H1 (cell line): ENCODE measurements around the gene CPED1. TPM values are rescaled to one million over a fixed set of nuclear protein-coding genes. Genes with fewer than 3 reads are reported as not detected.

ENCODE experiments used
- CTCF ChIA-PET: fragments of 300-600 bp; sonication (Branson Sonifier 250); formaldehyde crosslinking; loops from one replicate; lab custom pipeline; 2021; ENCODE audit not compliant: partially characterized antibody; lab: Charles Lee
- POLR2A ChIA-PET: fragments of 300-600 bp; sonication (Branson Sonifier 250); formaldehyde crosslinking; loops from one replicate; lab custom pipeline; 2021; ENCODE audit warnings: inconsistent platforms; ENCODE audit not compliant: partially characterized antibody; lab: Charles Lee
- DNase-seq, 2 experiments: peaks; one replicate each; pipeline versions ENCODE4 v3.0.0 to v3.0.0-alpha.2; 2010 to 2022; ENCODE audit warnings: low spot score in 2 of 2, low read depth in 1 of 2, mixed read lengths in 1 of 2
- FAIRE-seq: peaks from 2 replicates; lab custom pipeline; 2011; peaks lifted over from hg19 to GRCh38; lab: Jason Lieb, UNC
- H2AFZ ChIP-seq: 2 replicates; pipeline ENCODE4 v1.8.1; 2012; ENCODE audit warnings: low read length, inconsistent platforms
- H2AK5ac ChIP-seq: 2 replicates; pipeline ENCODE4 v1.6.1; 2013; ENCODE audit warnings: low read depth, low read length
- H2BK120ac ChIP-seq: replicated peaks from 2 replicates; pipeline ENCODE3; 2013; ENCODE audit warnings: low read depth, low read length, inconsistent platforms
- H2BK12ac ChIP-seq: 2 replicates; pipeline ENCODE4 v1.6.1; 2013; ENCODE audit warnings: low read depth, low read length
- H2BK15ac ChIP-seq: 2 replicates; pipeline ENCODE4 v1.6.1; 2013; ENCODE audit warnings: low read length
- H2BK20ac ChIP-seq: 2 replicates; pipeline ENCODE4 v1.6.1; 2013; ENCODE audit warnings: low read length
- H2BK5ac ChIP-seq: 2 replicates; pipeline ENCODE4 v1.6.1; 2013; ENCODE audit warnings: low read depth, low read length
- H3K14ac ChIP-seq: 2 replicates; pipeline ENCODE4 v1.6.1; 2013; ENCODE audit warnings: inconsistent platforms; ENCODE audit not compliant: insufficient read length
- H3K18ac ChIP-seq: 2 replicates; pipeline ENCODE4 v1.6.1; 2013; ENCODE audit warnings: low read length; ENCODE audit errors: extremely low read depth
- H3K23ac ChIP-seq: 2 replicates; pipeline ENCODE4 v1.6.1; 2013; ENCODE audit warnings: inconsistent platforms; ENCODE audit not compliant: insufficient read length
- H3K23me2 ChIP-seq: 2 replicates; pipeline ENCODE4 v1.6.1; 2013; ENCODE audit warnings: low read depth, low read length
- H3K27ac ChIP-seq: 2 replicates; pipeline ENCODE4 v1.6.1; 2011; ENCODE audit warnings: low read depth, low read length, inconsistent platforms
- H3K27me3 ChIP-seq, 4 experiments: replicated peaks in 1 of 4; 1 replicate in 1 of 4; 2 replicates in 3 of 4; pipeline versions ENCODE4 v1.6.1 to v1.8.1; 2011 to 2013; ENCODE audit warnings: low read length in 3 of 4, mild to moderate bottlenecking in 3 of 4, inconsistent platforms in 2 of 4, mixed read lengths in 2 of 4, moderate library complexity in 1 of 4; ENCODE audit not compliant: control insufficient read depth in 3 of 4, insufficient read depth in 3 of 4; ENCODE audit errors: extremely low read depth in 1 of 4
- H3K36me3 ChIP-seq, 4 experiments: 2 replicates each; pipeline versions ENCODE4 v1.6.1 to v1.8.1; 2011 to 2013; ENCODE audit warnings: mild to moderate bottlenecking in 4 of 4, low read length in 3 of 4, moderate library complexity in 2 of 4, control low read depth in 1 of 4, inconsistent platforms in 1 of 4; ENCODE audit not compliant: insufficient read depth in 4 of 4, control insufficient read depth in 2 of 4
- H3K4ac ChIP-seq: replicated peaks from 2 replicates; pipeline ENCODE3; 2013; ENCODE audit warnings: low read length, low read depth, mixed read lengths, inconsistent platforms; ENCODE audit not compliant: insufficient read length
- H3K4me1 ChIP-seq, 4 experiments: replicated peaks in 1 of 4; 1 replicate in 1 of 4; 2 replicates in 3 of 4; pipeline versions ENCODE4 v1.6.1 to v1.8.1; 2011 to 2013; ENCODE audit warnings: low read length in 3 of 4, inconsistent platforms in 2 of 4, mixed read lengths in 1 of 4; ENCODE audit not compliant: insufficient read depth in 4 of 4, control insufficient read depth in 3 of 4
- H3K4me2 ChIP-seq, 2 experiments: 2 replicates each; pipeline versions ENCODE4 v1.6.1 to v1.8.1; 2011 to 2013; ENCODE audit warnings: low read depth in 2 of 2, low read length in 2 of 2, control low read depth in 1 of 2, inconsistent platforms in 1 of 2, mild to moderate bottlenecking in 1 of 2; ENCODE audit not compliant: insufficient read depth in 1 of 2
- H3K4me3 ChIP-seq, 4 experiments: fragments of 200-600, 300-600 bp in 1 of 4; sonication (generic), shearing (Covaris generic), sonication (Bioruptor Twin) in 1 of 4; 2 replicates each; pipeline versions ENCODE4 v1.5.1 to v1.8.1; 2011 to 2016; ENCODE audit warnings: low read length in 4 of 4, low read depth in 3 of 4, control low read depth in 2 of 4, inconsistent platforms in 2 of 4, mild to moderate bottlenecking in 2 of 4, mixed read lengths in 1 of 4, moderate library complexity in 1 of 4; ENCODE audit not compliant: insufficient read depth in 2 of 4; ENCODE audit errors: extremely low read depth in 1 of 4
- H3K56ac ChIP-seq: replicated peaks from 2 replicates; pipeline ENCODE3; 2013; ENCODE audit warnings: low read depth, mild to moderate bottlenecking, mixed read lengths, low read length, inconsistent platforms; ENCODE audit not compliant: insufficient read length
- H3K79me1 ChIP-seq: 2 replicates; pipeline ENCODE4 v1.6.1; 2013; ENCODE audit warnings: low read depth, low read length, control low read depth
- H3K79me2 ChIP-seq, 2 experiments: 2 replicates each; pipeline versions ENCODE4 v1.6.1 to v1.8.1; 2012 to 2013; ENCODE audit warnings: low read length in 2 of 2, mild to moderate bottlenecking in 2 of 2, inconsistent platforms in 1 of 2; ENCODE audit not compliant: insufficient read depth in 2 of 2, control insufficient read depth in 1 of 2
- H3K9ac ChIP-seq, 4 experiments: replicated peaks in 1 of 4; 1 replicate in 1 of 4; 2 replicates in 3 of 4; pipeline versions ENCODE4 v1.6.1 to v1.8.1; 2011 to 2013; ENCODE audit warnings: low read depth in 3 of 4, low read length in 3 of 4, control low read depth in 2 of 4, mild to moderate bottlenecking in 2 of 4, moderate library complexity in 2 of 4, inconsistent platforms in 1 of 4; ENCODE audit errors: extremely low read depth in 1 of 4
- H3K9me3 ChIP-seq, 2 experiments: 2 replicates each; pipeline versions ENCODE4 v1.6.1 to v1.8.1; 2012 to 2013; ENCODE audit warnings: mild to moderate bottlenecking in 2 of 2, moderate library complexity in 2 of 2, control low read depth in 1 of 2, inconsistent platforms in 1 of 2, low read depth in 1 of 2, low read length in 1 of 2, mixed read lengths in 1 of 2; ENCODE audit not compliant: insufficient read depth in 2 of 2
- H4K20me1 ChIP-seq, 2 experiments: replicated peaks in 1 of 2; 2 replicates each; pipeline versions ENCODE3 to v1.8.1; 2011 to 2013; ENCODE audit warnings: inconsistent platforms in 2 of 2, low read length in 2 of 2, mild to moderate bottlenecking in 1 of 2; ENCODE audit not compliant: insufficient read depth in 2 of 2, control insufficient read depth in 1 of 2
- H4K5ac ChIP-seq: 2 replicates; pipeline ENCODE4 v1.6.1; 2013; ENCODE audit warnings: low read length, low read depth, mixed read lengths, inconsistent platforms; ENCODE audit not compliant: insufficient read length
- H4K8ac ChIP-seq: 2 replicates; pipeline ENCODE4 v1.8.0; 2013; ENCODE audit warnings: mild to moderate bottlenecking, moderate library complexity, low read length, inconsistent platforms; ENCODE audit not compliant: insufficient read depth; ENCODE audit errors: extremely low read depth
- H4K91ac ChIP-seq: replicated peaks from 2 replicates; pipeline ENCODE3; 2013; ENCODE audit warnings: low read length, mixed read lengths, inconsistent platforms; ENCODE audit not compliant: insufficient read length
- BACH1 ChIP-seq: IDR thresholded peaks from 2 replicates; pipeline ENCODE4 v1.6.1; 2012; ENCODE audit warnings: low read length, improper control_type of control experiment
- CHD2 ChIP-seq: IDR thresholded peaks from 2 replicates; pipeline ENCODE4 v1.6.1; 2012; ENCODE audit warnings: low read length, improper control_type of control experiment
- EGR1 ChIP-seq: IDR thresholded peaks from 2 replicates; pipeline ENCODE4 v1.6.1; 2011; ENCODE audit warnings: low read depth, low read length, borderline replicate concordance
- EZH2 ChIP-seq: fragments of 200-600 bp; sonication (generic); IDR thresholded peaks from 2 replicates; pipeline ENCODE4 v1.7.1; 2012; ENCODE audit warnings: low read depth, mild to moderate bottlenecking, moderate library complexity, low read length, inconsistent platforms; ENCODE audit not compliant: severe bottlenecking
- HDAC6 ChIP-seq: IDR thresholded peaks from one replicate; pipeline ENCODE4 v1.7.1; 2012; ENCODE audit warnings: low read depth, mild to moderate bottlenecking, inconsistent platforms, low read length, moderate library complexity
- KDM4A ChIP-seq: IDR thresholded peaks from one replicate; pipeline ENCODE4 v1.7.1; 2012; ENCODE audit warnings: low read depth, mild to moderate bottlenecking, moderate library complexity, low read length, inconsistent platforms; ENCODE audit not compliant: severe bottlenecking
- SIN3A ChIP-seq, 2 experiments: IDR thresholded peaks in 1 of 2; conservative IDR thresholded peaks in 1 of 2; 2 replicates each; pipeline ENCODE4 v1.6.1; 2011 to 2012; ENCODE audit warnings: low read length in 2 of 2, improper control_type of control experiment in 1 of 2, low read depth in 1 of 2, mild to moderate bottlenecking in 1 of 2
- SP1 ChIP-seq: IDR thresholded peaks from 2 replicates; pipeline ENCODE4 v1.6.1; 2011; ENCODE audit warnings: low read depth, low read length
- SP4 ChIP-seq: IDR thresholded peaks from 2 replicates; pipeline ENCODE4 v1.6.1; 2012; ENCODE audit warnings: low read length, inconsistent platforms
- SUZ12 ChIP-seq: fragments of 200-600 bp; sonication (generic); IDR thresholded peaks from 2 replicates; pipeline ENCODE4 v1.6.1; 2012; ENCODE audit warnings: mild to moderate bottlenecking, inconsistent platforms, low read length, moderate library complexity, mixed read lengths
- TAF7 ChIP-seq: optimal IDR thresholded peaks from 2 replicates; pipeline ENCODE3; 2011; ENCODE audit warnings: low read depth, mild to moderate bottlenecking, inconsistent platforms, low read length, moderate library complexity, borderline replicate concordance
- TEAD4 ChIP-seq: IDR thresholded peaks from 2 replicates; pipeline ENCODE4 v1.6.1; 2012; ENCODE audit warnings: low read depth, low read length, inconsistent platforms, mixed read lengths
- ZNF274 ChIP-seq: IDR thresholded peaks from 2 replicates; pipeline ENCODE4 v1.7.0; 2012; ENCODE audit warnings: low read length, borderline replicate concordance; ENCODE audit errors: extremely low read depth
- WGBS, 2 experiments: shearing (Covaris generic) in 1 of 2; methylation state at CpG; one replicate each; pipeline versions ENCODE4 v1.1.6 to v1.1.7; 2013 to 2015; ENCODE audit warnings: low lambda C conversion rate in 2 of 2, mixed read lengths in 2 of 2, inconsistent platforms in 1 of 2, low coverage in 1 of 2, missing lambda C conversion rate in 1 of 2; ENCODE audit not compliant: insufficient replicate concordance in 2 of 2, insufficient coverage in 1 of 2, insufficient read length in 1 of 2; ENCODE audit errors: extremely low coverage in 1 of 2, missing lambda C conversion rate in 1 of 2; 5-methylcytosine and 5-hydroxymethylcytosine counted together
- polyA plus RNA-seq, 7 experiments: library from polyadenylated mRNA; depleted of rRNA in 3 of 7; stranded (reverse) in 5 of 7; unstranded in 2 of 7; fragments of >200 nt in 5 of 7; fragments of 200-250 nt in 2 of 7; gene quantifications; 1 replicate in 5 of 7; 2 replicates in 1 of 7; 4 replicates in 1 of 7; pipeline versions ENCODE4 v1.2.1 to v1.2.3, GENCODE V29; 2011 to 2013; ENCODE audit warnings: missing spikeins in 2 of 7, mixed read lengths in 2 of 7
- total RNA-seq: library from RNA; stranded (reverse); fragmentation: NEBNext Ultra II Directional; extraction: Animal tissue kit (Norgen Biotek cat#: 25700); gene quantifications from 2 replicates; pipeline ENCODE4 v1.2.1, GENCODE V29; 2021

CPED1 gene
- total and polyA plus RNA-seq, 2 of the 8 experiments (the other 6 are each of a cell fraction or from before 2014, with no cell fraction given): 0.08 to 0.39 TPM

GRCh38 chr7:121061677-121062582 lies 73.4 kb downstream of the CPED1 start:
- ChIA-PET POLR2A (no interaction called here), CTCF (no interaction called here)
- no peak overlapping the region for H4K8ac ChIP-seq
- H3K4me1 ChIP-seq: no peaks in the 10 kb centered on the region; a peak in 1 of 7 replicates
- no peak overlapping the region for H3K18ac ChIP-seq
- H4K20me1 ChIP-seq: no peaks in the 10 kb centered on the region
- 86% methylated on average over 5 of the region's 5 CpGs; no CpG with 5 or more reads in 1 of the 2 experiments for WGBS, 2 experiments
- no peak overlapping the region for H3K23ac ChIP-seq
- H3K23me2 ChIP-seq: no peaks in the 10 kb centered on the region
- DNase-seq: no peak
- no peak overlapping the region for H3K14ac ChIP-seq
- no peaks in the 10 kb centered on the region for H3K36me3 ChIP-seq
- H3K56ac ChIP-seq: no peak overlapping the region
- no peaks in the 10 kb centered on the region for H3K9me3 ChIP-seq
- H3K4me2 ChIP-seq: no peak overlapping the region
- no peak overlapping the region for H2BK12ac ChIP-seq
- H3K27me3 ChIP-seq: no peaks in the 10 kb centered on the region
- H3K79me1 ChIP-seq: no peaks in the 10 kb centered on the region
- H2BK120ac ChIP-seq: no peak overlapping the region
- no peak overlapping the region for H3K4ac ChIP-seq
- FAIRE-seq: no peak
- H4K91ac ChIP-seq: no peak overlapping the region
- no peak overlapping the region for H2AK5ac ChIP-seq
- no peak overlapping the region for H4K5ac ChIP-seq
- no peaks in the 10 kb centered on the region for H3K79me2 ChIP-seq
- no peak overlapping the region for H3K4me3 ChIP-seq
- no peak overlapping the region for H2AFZ ChIP-seq
- H2BK5ac ChIP-seq: no peak overlapping the region
- H3K27ac ChIP-seq: no peak overlapping the region
- no peak overlapping the region for H2BK15ac ChIP-seq
- no peak overlapping the region for H3K9ac ChIP-seq
- H2BK20ac ChIP-seq: no peak overlapping the region
- no peak for TF ChIP-seq ZNF274
- no peak for TF ChIP-seq EZH2
- no peak for TF ChIP-seq SIN3A (conservative IDR thresholded peaks at IDR 0.05 in 1 of 2, IDR thresholded peaks at IDR 0.05 in 1 of 2; ENCODE audit: low read depth in 1 of 2, low read length in 2 of 2)
- no peak for TF ChIP-seq BACH1
- TF ChIP-seq CHD2: no peak
- TF ChIP-seq TAF7: no peak
- no peak for TF ChIP-seq EGR1
- no peak for TF ChIP-seq TEAD4
- no peak for TF ChIP-seq HDAC6
- no peak for TF ChIP-seq SUZ12
- TF ChIP-seq KDM4A: no peak
- no peak for TF ChIP-seq SP4
- no peak for TF ChIP-seq SP1
